Right lobe of liver (tissue), 6 donors: Measurements from ENCODE around the gene TERB1. TPM values are rescaled to one million over a fixed set of nuclear protein-coding genes. Genes with fewer than 3 reads are reported as not detected.

Source experiments
- ATAC-seq, 4 donors: fragments of 200-7000 bp; cut with Tn5 transposase; one replicate each; pipeline ENCODE4 v1.9.1; 2020; ENCODE audit warnings: mild to moderate bottlenecking in 4 of 4, moderate library complexity in 4 of 4
- DNase-seq, 3 donors: peaks; one replicate each; pipeline ENCODE4 v3.0.0-alpha.2; 2020
- H3K27ac ChIP-seq, 3 donors: fragments of 200-600 bp; one replicate each; pipeline ENCODE4 v1.8.0; 2022
- H3K27me3 ChIP-seq, 2 donors: fragments of 200-600 bp; one replicate each; pipeline ENCODE4 v1.8.0; 2022
- H3K36me3 ChIP-seq, 4 donors: fragments of 200-600 bp; sonication (generic) in 1 of 4; one replicate each; pipeline versions ENCODE4 v1.5.1 to v1.8.0; 2017 to 2022; ENCODE audit warnings: control low read depth in 1 of 4
- H3K4me1 ChIP-seq, 4 donors: fragments of 200-600 bp; sonication (generic) in 1 of 4; one replicate each; pipeline versions ENCODE4 v1.5.1 to v1.8.0; 2017 to 2022; ENCODE audit warnings: control low read depth in 1 of 4
- H3K4me3 ChIP-seq, 3 donors: fragments of 200-600 bp; one replicate each; pipeline ENCODE4 v1.8.0; 2022
- H3K9me3 ChIP-seq, 4 donors: fragments of 200-600 bp; sonication (generic) in 1 of 4; one replicate each; pipeline versions ENCODE4 v1.5.1 to v1.8.0; 2017 to 2022; ENCODE audit warnings: control low read depth in 1 of 4
- CTCF ChIP-seq, 4 donors: fragments of 200-600 bp in 3 of 4; fragments of 450-650 bp in 1 of 4; IDR thresholded peaks; one replicate each; pipeline versions ENCODE4 v1.5.1 to v1.8.0; 2016 to 2022; ENCODE audit warnings: antibody characterized with exemption in 4 of 4, mild to moderate bottlenecking in 2 of 4
- POLR2A ChIP-seq: fragments of 450-650 bp; IDR thresholded peaks from one replicate; pipeline ENCODE4 v1.6.1; 2017; ENCODE audit warnings: antibody characterized with exemption, mild to moderate bottlenecking
- WGBS: methylation state at CpG from one replicate; pipeline ENCODE4 v1.1.6; 2018; ENCODE audit warnings: low coverage, low lambda C conversion rate; ENCODE audit not compliant: insufficient coverage; ENCODE audit errors: missing lambda C conversion rate; 5-methylcytosine and 5-hydroxymethylcytosine counted together
- intact Hi-C, 2 donors: fragments of 100-400 bp; cut with DNase I; formaldehyde crosslinking; loops; one replicate each; pipeline versions ENCODE4 v1.11.2 to v1.14.1; 2022
- total RNA-seq, 6 experiments: library from RNA; depleted of rRNA in 2 of 6; stranded (reverse); fragments of >200 nt in 2 of 6; fragmentation: NEBNext Ultra II Directional in 3 of 6; extraction: Animal tissue kit (Norgen Biotek cat#: 25700) in 3 of 6; gene quantifications; one replicate each; pipeline versions ENCODE4 v1.1.0 to v1.2.4, GENCODE V29; 2016 to 2023
- donor health status: DM: no; HTN: yes; CAD: no.
- donor health status: DM: no; HTN: no; CAD: no.
- donor health status: DM: no; HTN: no; CAD: no.
- donor health status: DM: no; HTN: yes; CAD: no.
- donor health status: DM: no; HTN: yes; CAD: no.

TERB1 gene
- total RNA-seq, 6 experiments from 2014 or later: not detected

- 63% methylated on average over 3 of the region's 3 CpGs for WGBS
- intact Hi-C loops: no loop called here
- ATAC-seq (no peak), DNase-seq (no peak)
- Histone ChIP-seq H3K4me3 (no peak overlapping the region), H3K27me3 (no peaks in the 10 kb centered on the region), H3K27ac (no peak overlapping the region), H3K9me3 (no peaks in the 10 kb centered on the region), H3K4me1 (peaks cover 0 to 31% (median 17%) of the 10 kb centered on the region in 4 donors), H3K36me3 (peaks cover 5 to 61% (median 14%) of the 10 kb centered on the region in 4 donors)
- no peak for TF ChIP-seq POLR2A
These were observed 55.3 kb downstream of the TERB1 start for GRCh38 chr16:66746048-66746447.

- Histone ChIP-seq H3K4me3 (no peak overlapping the region), H3K36me3 (peaks cover 5 to 61% (median 11%) of the 10 kb centered on the region in 4 donors), H3K27me3 (no peaks in the 10 kb centered on the region), H3K27ac (peak overlapping the region; percentile 61 to 75 (median 72)), H3K9me3 (no peaks in the 10 kb centered on the region), H3K4me1 (peaks cover 0 to 21% (median 10%) of the 10 kb centered on the region in 4 donors)
- WGBS: 47% methylated on average over 10 of the region's 10 CpGs
- TF ChIP-seq POLR2A (no peak), CTCF (IDR thresholded peaks at IDR 0.05) (no peak)
- ATAC-seq: peak in 2 of 4 donors; percentile 3 to 4
- no peak for DNase-seq
- intact Hi-C loops: no loop called here
These were observed 59.2 kb downstream of the TERB1 start for GRCh38 chr16:66741950-66742808.

GRCh38 chr16:66741169-66741900 is 60.0 kb downstream of the TERB1 start:
- Histone ChIP-seq H3K4me3 (no peak overlapping the region), H3K9me3 (no peaks in the 10 kb centered on the region), H3K4me1 (peaks cover 0 to 21% (median 10%) of the 10 kb centered on the region in 4 donors), H3K36me3 (peaks cover 5 to 58% (median 10%) of the 10 kb centered on the region in 4 donors), H3K27me3 (no peaks in the 10 kb centered on the region), H3K27ac (peak overlapping the region; percentile 61 to 75 (median 72))
- ATAC-seq: peak; percentile 97 to 99 (median 98)
- peak; percentile 85 to 90 (median 89) for DNase-seq
- 30% methylated on average over 10 of the region's 10 CpGs for WGBS
- TF ChIP-seq POLR2A (no peak), CTCF (IDR thresholded peaks at IDR 0.05) (peak in 1 of 4 donors; percentile 3)
- intact Hi-C loops: no loop called here

- intact Hi-C loops: no loop called here
- Histone ChIP-seq H3K36me3 (peaks cover 5 to 58% (median 14%) of the 10 kb centered on the region in 4 donors), H3K27ac (peak overlapping the region; percentile 61 to 75 (median 72)), H3K9me3 (no peaks in the 10 kb centered on the region), H3K4me3 (no peak overlapping the region), H3K27me3 (no peaks in the 10 kb centered on the region), H3K4me1 (peaks cover 0 to 21% (median 10%) of the 10 kb centered on the region in 4 donors)
- 32% methylated on average over 2 of the region's 2 CpGs for WGBS
- DNase-seq (no peak), ATAC-seq (peak; percentile 31 to 68 (median 50))
- no peak for TF ChIP-seq POLR2A
- TF ChIP-seq CTCF (IDR thresholded peaks at IDR 0.05): no peak
These were observed 60.9 kb downstream of the TERB1 start for GRCh38 chr16:66740533-66740932.
